K562 (cell line): Measurements from ENCODE around the gene RIPOR2. TPM values are rescaled to one million over a fixed set of nuclear protein-coding genes. Genes with fewer than 3 reads are reported as not detected.

ENCODE experiments used
- ATAC-seq: fragments of 200-7000 bp; cut with Tn5 transposase; 3 replicates; pipeline ENCODE4 v1.9.1; 2020; ENCODE audit warnings: moderate library complexity
- BruUV-seq: library from RNA; stranded (reverse); fragments of 400-500 nt; replicated peaks from 2 replicates; lab custom pipeline; 2021; lab: Mats Ljungman, UMichigan
- CTCF ChIA-PET: fragments of 300-600 bp; formaldehyde crosslinking; extraction: SDS; loops from one replicate; lab custom pipeline; 2021; ENCODE audit warnings: low intra/inter-chr PET ratio; lab: Yijun Ruan, JAX
- POLR2A ChIA-PET: fragments of 300-600, 350-650 bp; sonication (Branson Sonifier 250); formaldehyde crosslinking; extraction: SDS; loops from one replicate; lab custom pipeline; 2021; ENCODE audit warnings: antibody characterized with exemption, inconsistent platforms; lab: Yijun Ruan, JAX
- DNase-seq, 4 experiments: peaks; one replicate each; pipeline versions ENCODE4 v3.0.0 to v3.0.0-alpha.2; 2011 to 2018; ENCODE audit warnings: low spot score in 3 of 4, mixed read lengths in 3 of 4; ENCODE audit errors: extremely low read depth in 1 of 4
- FAIRE-seq: peaks from 2 replicates; lab custom pipeline; 2011; peaks lifted over from hg19 to GRCh38; lab: Jason Lieb, UNC
- H2AFZ ChIP-seq: 2 replicates; pipeline ENCODE4 v1.6.0; 2011; ENCODE audit warnings: low read depth, low read length, control low read depth, inconsistent platforms
- H3K27ac ChIP-seq: fragments of 200-600 bp; 3 replicates; pipeline ENCODE4 v1.8.0; 2011; ENCODE audit warnings: low read depth, mild to moderate bottlenecking, control low read depth, inconsistent platforms, low read length, moderate library complexity, mixed read lengths; ENCODE audit errors: extremely low read depth
- H3K27me3 ChIP-seq, 2 experiments: fragments of 300-600 bp in 1 of 2; 2 replicates in 1 of 2; 3 replicates in 1 of 2; pipeline versions ENCODE4 v1.6.0 to v1.8.0; 2011; ENCODE audit warnings: inconsistent platforms in 2 of 2, low read length in 2 of 2, mild to moderate bottlenecking in 1 of 2, mixed read lengths in 1 of 2, moderate library complexity in 1 of 2; ENCODE audit not compliant: control insufficient read depth in 2 of 2, insufficient read depth in 2 of 2
- H3K36me3 ChIP-seq: fragments of 300-600 bp; 3 replicates; pipeline ENCODE4 v1.8.0; 2011; ENCODE audit warnings: mild to moderate bottlenecking, low read length, inconsistent platforms; ENCODE audit not compliant: control insufficient read depth, insufficient read depth
- H3K4me1 ChIP-seq, 2 experiments: fragments of 200-600 bp in 1 of 2; replicated peaks in 1 of 2; 2 replicates in 1 of 2; 3 replicates in 1 of 2; pipeline versions ENCODE4 v1.5.1 to v1.8.0; 2011; ENCODE audit warnings: inconsistent platforms in 2 of 2, low read length in 2 of 2, mild to moderate bottlenecking in 1 of 2, mixed read lengths in 1 of 2, moderate library complexity in 1 of 2; ENCODE audit not compliant: control insufficient read depth in 2 of 2, insufficient read depth in 2 of 2
- H3K4me2 ChIP-seq: 2 replicates; pipeline ENCODE4 v1.6.1; 2011; ENCODE audit warnings: low read length, control low read depth, inconsistent platforms, mixed read lengths; ENCODE audit not compliant: insufficient read depth
- H3K4me3 ChIP-seq: fragments of 200-600 bp; sonication (generic), shearing (Covaris generic); 2 replicates; pipeline ENCODE4 v1.5.1; 2016; ENCODE audit warnings: control low read depth, inconsistent platforms
- H3K79me2 ChIP-seq: fragments of 200-600 bp; 3 replicates; pipeline ENCODE4 v1.8.0; 2011; ENCODE audit warnings: low read length, inconsistent platforms; ENCODE audit not compliant: control insufficient read depth, insufficient read depth
- H3K9ac ChIP-seq, 2 experiments: 2 replicates each; pipeline versions ENCODE4 v1.6.0 to v1.6.1; 2011; ENCODE audit warnings: low read depth in 2 of 2, low read length in 2 of 2, control low read depth in 1 of 2, inconsistent platforms in 1 of 2, mild to moderate bottlenecking in 1 of 2, mixed read lengths in 1 of 2; ENCODE audit not compliant: insufficient read depth in 1 of 2
- H3K9me1 ChIP-seq: one replicate; pipeline ENCODE4 v1.6.0; 2011; ENCODE audit warnings: inconsistent platforms, mild to moderate bottlenecking, low read length, moderate library complexity; ENCODE audit not compliant: control insufficient read depth, insufficient read depth
- H3K9me3 ChIP-seq: replicated peaks from 2 replicates; pipeline ENCODE4 v1.5.1; 2011; ENCODE audit warnings: low read depth, low read length, inconsistent platforms; ENCODE audit not compliant: control insufficient read depth, insufficient read depth
- H4K20me1 ChIP-seq: replicated peaks from 2 replicates; pipeline ENCODE4 v1.6.1; 2011; ENCODE audit warnings: low read length, inconsistent platforms, mixed read lengths; ENCODE audit not compliant: control insufficient read depth, insufficient read depth
- KDM2B ChIP-seq: fragments of 250-450 bp; sonication (Bioruptor Pico); IDR thresholded peaks from 2 replicates; pipeline ENCODE4 v1.8.0; 2021; ENCODE audit warnings: mild to moderate bottlenecking, moderate library complexity
- POLR2G ChIP-seq: fragments of 200-400 bp; formaldehyde crosslinking; IDR thresholded peaks from 2 replicates; pipeline ENCODE4 v1.6.1; 2017; ENCODE audit warnings: low read depth, mild to moderate bottlenecking, antibody characterized with exemption, low read length, moderate library complexity
- POLR3A ChIP-seq: IDR thresholded peaks from 2 replicates; pipeline ENCODE4 v1.6.1; 2011; ENCODE audit warnings: borderline replicate concordance, mild to moderate bottlenecking, moderate library complexity; ENCODE audit not compliant: insufficient read length, insufficient read depth; ENCODE audit errors: extremely low read depth
- RB1 ChIP-seq: fragments of 450-650 bp; IDR thresholded peaks from 2 replicates; pipeline ENCODE4 v1.6.1; 2017; ENCODE audit warnings: low read depth, mild to moderate bottlenecking
- RCOR1 ChIP-seq, 2 experiments: IDR thresholded peaks; 2 replicates each; pipeline ENCODE4 v1.6.1; 2012; ENCODE audit warnings: low read depth in 2 of 2, low read length in 2 of 2, borderline replicate concordance in 1 of 2, improper control_type of control experiment in 1 of 2
- WGBS: fragments of 100-300 bp; shearing (Covaris generic); methylation state at CpG from one replicate; pipeline ENCODE4 v1.1.6; 2016; ENCODE audit warnings: low coverage, mixed read lengths; ENCODE audit not compliant: insufficient coverage; ENCODE audit errors: missing lambda C conversion rate; 5-methylcytosine and 5-hydroxymethylcytosine counted together
- in situ Hi-C: fragments of 300-500 bp; cut with MboI; formaldehyde crosslinking; loops from 4 replicates; pipeline ENCODE4 v1.15.0; 2018; ENCODE audit warnings: inconsistent platforms, mixed read lengths
- intact Hi-C: fragments of 100-400 bp; cut with micrococcal nuclease; formaldehyde crosslinking; loops from 2 replicates; pipeline ENCODE4 v1.14.2; 2022
- polyA plus RNA-seq, 8 experiments: library from polyadenylated mRNA; depleted of rRNA in 4 of 8; stranded (reverse) in 5 of 8; unstranded in 3 of 8; fragments of >200 nt; fragmentation: Nextera tagmentation in 2 of 8; fragmentation: Illumina TruSeq in 1 of 8; extraction: Ambion mirVana in 2 of 8; extraction: Trizol in 1 of 8; gene quantifications; 2 replicates each; pipeline versions ENCODE4 v1.2.1 to v1.2.3, GENCODE V29; 2011 to 2014; ENCODE audit warnings: inconsistent platforms in 1 of 8, missing spikeins in 1 of 8
- total RNA-seq, 7 experiments: library from RNA; depleted of rRNA in 6 of 7; stranded (reverse); fragments of >200 nt in 6 of 7; fragmentation: Illumina TruSeq in 2 of 7; extraction: Trizol in 2 of 7; gene quantifications; 2 replicates each; pipeline versions ENCODE4 v1.2.1 to v1.2.3, GENCODE V29; 2011 to 2021; ENCODE audit warnings: low replicate concordance in 1 of 7
- TF ChIP-seq, protein P1 (sequence below): sonication (generic); formaldehyde crosslinking; IDR thresholded peaks from 2 replicates; pipeline ENCODE4 v1.8.1; 2023; ENCODE audit warnings: missing genetic modification reagents, mild to moderate bottlenecking, borderline replicate concordance
- TF ChIP-seq, protein P2 (sequence below): fragments of 250-450 bp; sonication (Bioruptor Pico); IDR thresholded peaks from 2 replicates; pipeline ENCODE4 v1.4.0; 2020; ENCODE audit warnings: mild to moderate bottlenecking
- TF ChIP-seq, protein P3 (sequence below), 3 experiments: IDR thresholded peaks in 2 of 3; conservative IDR thresholded peaks in 1 of 3; 2 replicates each; pipeline ENCODE4 v1.5.1; 2011 to 2012; ENCODE audit warnings: low read length in 3 of 3, mild to moderate bottlenecking in 3 of 3, control low read depth in 2 of 3, improper control_type of control experiment in 1 of 3, inconsistent platforms in 1 of 3, low read depth in 1 of 3, mixed read lengths in 1 of 3, moderate library complexity in 1 of 3; ENCODE audit not compliant: insufficient read depth in 2 of 3
- TF ChIP-seq, protein P4 (sequence below): fragments of 250-450 bp; sonication (Bioruptor Pico); IDR thresholded peaks from 2 replicates; pipeline ENCODE4 v1.8.0; 2021; ENCODE audit warnings: borderline replicate concordance, mild to moderate bottlenecking, moderate library complexity; ENCODE audit not compliant: poor library complexity, severe bottlenecking

Gene RIPOR2
- total and polyA plus RNA-seq, 9 of the 15 experiments (the other 6 are each of a cell fraction or from before 2014, with no cell fraction given), result 0.04 to 1.0 (median 0.47) TPM; not detected in 2

DNA sequence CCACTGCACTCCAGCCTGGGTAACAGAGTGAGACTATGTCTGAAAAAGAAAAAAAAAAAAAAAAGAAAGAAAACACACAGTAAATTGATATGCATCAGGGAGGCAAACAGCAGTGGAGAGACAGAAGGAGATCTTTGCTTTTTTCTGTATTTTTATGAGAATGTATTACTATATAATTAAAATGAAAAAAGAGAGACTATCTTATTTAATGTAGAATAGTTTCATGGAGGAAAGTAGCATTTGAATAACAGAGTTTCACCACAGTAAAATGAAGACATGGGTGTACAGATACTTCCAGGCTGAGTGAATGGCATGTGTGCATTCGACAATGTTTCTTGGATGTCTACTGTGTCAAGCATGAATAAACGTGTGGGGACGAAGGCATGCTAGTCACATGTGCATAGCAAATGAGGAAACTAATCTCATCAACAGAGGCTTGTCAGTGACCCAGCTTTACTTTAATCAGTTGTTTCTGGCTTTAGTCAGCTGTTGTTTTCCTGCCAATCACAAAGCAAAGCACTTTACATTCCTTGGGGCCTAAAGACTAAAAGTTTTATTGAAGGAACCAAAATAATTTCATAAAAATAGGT is 81.6 kb downstream of the RIPOR2 start:
- no peaks in the 10 kb centered on the region for H3K9me1 ChIP-seq
- 2% methylated on average over 3 of the region's 3 CpGs for WGBS
- H2AFZ ChIP-seq, result no peak overlapping the region
- no peaks in the 10 kb centered on the region for H4K20me1 ChIP-seq
- no TSS peak for BruUV-seq
- H3K9me3 ChIP-seq, result no peaks in the 10 kb centered on the region
- H3K27ac ChIP-seq, result no peak overlapping the region
- H3K4me3 ChIP-seq, result no peak overlapping the region
- in situ Hi-C loops (no loop called here), intact Hi-C loops (loop anchor here (10.0 kb wide), 2 partner anchors 269 to 751 kb away; no protein-coding TSS in a partner anchor)
- no peak for DNase-seq
- H3K4me2 ChIP-seq, result no peak overlapping the region
- H3K36me3 ChIP-seq, result no peaks in the 10 kb centered on the region
- no peak overlapping the region for H3K9ac ChIP-seq
- no peaks in the 10 kb centered on the region for H3K79me2 ChIP-seq
- peaks cover 17 to 34% of the 10 kb centered on the region in 2 experiments; a peak in 4 of 5 replicates for H3K27me3 ChIP-seq
- TF ChIP-seq, protein P1, sequence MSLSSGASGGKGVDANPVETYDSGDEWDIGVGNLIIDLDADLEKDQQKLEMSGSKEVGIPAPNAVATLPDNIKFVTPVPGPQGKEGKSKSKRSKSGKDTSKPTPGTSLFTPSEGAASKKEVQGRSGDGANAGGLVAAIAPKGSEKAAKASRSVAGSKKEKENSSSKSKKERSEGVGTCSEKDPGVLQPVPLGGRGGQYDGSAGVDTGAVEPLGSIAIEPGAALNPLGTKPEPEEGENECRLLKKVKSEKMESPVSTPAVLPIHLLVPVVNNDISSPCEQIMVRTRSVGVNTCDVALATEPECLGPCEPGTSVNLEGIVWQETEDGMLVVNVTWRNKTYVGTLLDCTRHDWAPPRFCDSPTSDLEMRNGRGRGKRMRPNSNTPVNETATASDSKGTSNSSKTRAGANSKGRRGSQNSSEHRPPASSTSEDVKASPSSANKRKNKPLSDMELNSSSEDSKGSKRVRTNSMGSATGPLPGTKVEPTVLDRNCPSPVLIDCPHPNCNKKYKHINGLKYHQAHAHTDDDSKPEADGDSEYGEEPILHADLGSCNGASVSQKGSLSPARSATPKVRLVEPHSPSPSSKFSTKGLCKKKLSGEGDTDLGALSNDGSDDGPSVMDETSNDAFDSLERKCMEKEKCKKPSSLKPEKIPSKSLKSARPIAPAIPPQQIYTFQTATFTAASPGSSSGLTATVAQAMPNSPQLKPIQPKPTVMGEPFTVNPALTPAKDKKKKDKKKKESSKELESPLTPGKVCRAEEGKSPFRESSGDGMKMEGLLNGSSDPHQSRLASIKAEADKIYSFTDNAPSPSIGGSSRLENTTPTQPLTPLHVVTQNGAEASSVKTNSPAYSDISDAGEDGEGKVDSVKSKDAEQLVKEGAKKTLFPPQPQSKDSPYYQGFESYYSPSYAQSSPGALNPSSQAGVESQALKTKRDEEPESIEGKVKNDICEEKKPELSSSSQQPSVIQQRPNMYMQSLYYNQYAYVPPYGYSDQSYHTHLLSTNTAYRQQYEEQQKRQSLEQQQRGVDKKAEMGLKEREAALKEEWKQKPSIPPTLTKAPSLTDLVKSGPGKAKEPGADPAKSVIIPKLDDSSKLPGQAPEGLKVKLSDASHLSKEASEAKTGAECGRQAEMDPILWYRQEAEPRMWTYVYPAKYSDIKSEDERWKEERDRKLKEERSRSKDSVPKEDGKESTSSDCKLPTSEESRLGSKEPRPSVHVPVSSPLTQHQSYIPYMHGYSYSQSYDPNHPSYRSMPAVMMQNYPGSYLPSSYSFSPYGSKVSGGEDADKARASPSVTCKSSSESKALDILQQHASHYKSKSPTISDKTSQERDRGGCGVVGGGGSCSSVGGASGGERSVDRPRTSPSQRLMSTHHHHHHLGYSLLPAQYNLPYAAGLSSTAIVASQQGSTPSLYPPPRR, result no peak
- TF ChIP-seq, protein P2, sequence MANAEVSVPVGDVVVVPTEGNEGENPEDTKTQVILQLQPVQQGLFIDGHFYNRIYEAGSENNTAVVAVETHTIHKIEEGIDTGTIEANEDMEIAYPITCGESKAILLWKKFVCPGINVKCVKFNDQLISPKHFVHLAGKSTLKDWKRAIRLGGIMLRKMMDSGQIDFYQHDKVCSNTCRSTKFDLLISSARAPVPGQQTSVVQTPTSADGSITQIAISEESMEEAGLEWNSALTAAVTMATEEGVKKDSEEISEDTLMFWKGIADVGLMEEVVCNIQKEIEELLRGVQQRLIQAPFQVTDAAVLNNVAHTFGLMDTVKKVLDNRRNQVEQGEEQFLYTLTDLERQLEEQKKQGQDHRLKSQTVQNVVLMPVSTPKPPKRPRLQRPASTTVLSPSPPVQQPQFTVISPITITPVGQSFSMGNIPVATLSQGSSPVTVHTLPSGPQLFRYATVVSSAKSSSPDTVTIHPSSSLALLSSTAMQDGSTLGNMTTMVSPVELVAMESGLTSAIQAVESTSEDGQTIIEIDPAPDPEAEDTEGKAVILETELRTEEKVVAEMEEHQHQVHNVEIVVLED (CRISPR knock-in tag), result no peak
- TF ChIP-seq, protein P3, sequence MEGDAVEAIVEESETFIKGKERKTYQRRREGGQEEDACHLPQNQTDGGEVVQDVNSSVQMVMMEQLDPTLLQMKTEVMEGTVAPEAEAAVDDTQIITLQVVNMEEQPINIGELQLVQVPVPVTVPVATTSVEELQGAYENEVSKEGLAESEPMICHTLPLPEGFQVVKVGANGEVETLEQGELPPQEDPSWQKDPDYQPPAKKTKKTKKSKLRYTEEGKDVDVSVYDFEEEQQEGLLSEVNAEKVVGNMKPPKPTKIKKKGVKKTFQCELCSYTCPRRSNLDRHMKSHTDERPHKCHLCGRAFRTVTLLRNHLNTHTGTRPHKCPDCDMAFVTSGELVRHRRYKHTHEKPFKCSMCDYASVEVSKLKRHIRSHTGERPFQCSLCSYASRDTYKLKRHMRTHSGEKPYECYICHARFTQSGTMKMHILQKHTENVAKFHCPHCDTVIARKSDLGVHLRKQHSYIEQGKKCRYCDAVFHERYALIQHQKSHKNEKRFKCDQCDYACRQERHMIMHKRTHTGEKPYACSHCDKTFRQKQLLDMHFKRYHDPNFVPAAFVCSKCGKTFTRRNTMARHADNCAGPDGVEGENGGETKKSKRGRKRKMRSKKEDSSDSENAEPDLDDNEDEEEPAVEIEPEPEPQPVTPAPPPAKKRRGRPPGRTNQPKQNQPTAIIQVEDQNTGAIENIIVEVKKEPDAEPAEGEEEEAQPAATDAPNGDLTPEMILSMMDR (IDR thresholded peaks at IDR 0.05 in 2 of 3, conservative IDR thresholded peaks at IDR 0.05 in 1 of 3; ENCODE audit: insufficient read depth in 2 of 3, low read depth in 1 of 3, low read length in 3 of 3), result no peak
- TF ChIP-seq KDM2B, result no peak
- TF ChIP-seq RCOR1 (IDR thresholded peaks at IDR 0.05; ENCODE audit: borderline replicate concordance in 1 of 2, low read depth in 2 of 2, low read length in 2 of 2), result no peak
- TF ChIP-seq, protein P4, sequence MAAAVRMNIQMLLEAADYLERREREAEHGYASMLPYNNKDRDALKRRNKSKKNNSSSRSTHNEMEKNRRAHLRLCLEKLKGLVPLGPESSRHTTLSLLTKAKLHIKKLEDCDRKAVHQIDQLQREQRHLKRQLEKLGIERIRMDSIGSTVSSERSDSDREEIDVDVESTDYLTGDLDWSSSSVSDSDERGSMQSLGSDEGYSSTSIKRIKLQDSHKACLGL (CRISPR knock-in tag), result no peak
- TF ChIP-seq POLR3A, result no peak
- no peak for TF ChIP-seq POLR2G
- TF ChIP-seq RB1, result no peak
- no peak for FAIRE-seq
- POLR2A ChIA-PET, result no interaction called here
- CTCF ChIA-PET, result interaction anchor here (0.6 kb wide), 2 partner anchors 13 to 871 kb away, joined by 4 to 6 read pairs; no protein-coding TSS in a partner anchor
- H3K4me1 ChIP-seq, result no peaks in the 10 kb centered on the region
- no peak for ATAC-seq
